Diencephalon (tissue), 1 donor: ENCODE results near the gene AFDN. TPM values are rescaled to one million over a fixed set of nuclear protein-coding genes. Genes with fewer than 3 reads are reported as not detected.

ENCODE experiments used
- total RNA-seq: library from RNA; depleted of rRNA; stranded (reverse); fragments of >200 nt; gene quantifications from one replicate; pipeline ENCODE4 v1.2.3, GENCODE V29; 2014

The AFDN gene, protein sequence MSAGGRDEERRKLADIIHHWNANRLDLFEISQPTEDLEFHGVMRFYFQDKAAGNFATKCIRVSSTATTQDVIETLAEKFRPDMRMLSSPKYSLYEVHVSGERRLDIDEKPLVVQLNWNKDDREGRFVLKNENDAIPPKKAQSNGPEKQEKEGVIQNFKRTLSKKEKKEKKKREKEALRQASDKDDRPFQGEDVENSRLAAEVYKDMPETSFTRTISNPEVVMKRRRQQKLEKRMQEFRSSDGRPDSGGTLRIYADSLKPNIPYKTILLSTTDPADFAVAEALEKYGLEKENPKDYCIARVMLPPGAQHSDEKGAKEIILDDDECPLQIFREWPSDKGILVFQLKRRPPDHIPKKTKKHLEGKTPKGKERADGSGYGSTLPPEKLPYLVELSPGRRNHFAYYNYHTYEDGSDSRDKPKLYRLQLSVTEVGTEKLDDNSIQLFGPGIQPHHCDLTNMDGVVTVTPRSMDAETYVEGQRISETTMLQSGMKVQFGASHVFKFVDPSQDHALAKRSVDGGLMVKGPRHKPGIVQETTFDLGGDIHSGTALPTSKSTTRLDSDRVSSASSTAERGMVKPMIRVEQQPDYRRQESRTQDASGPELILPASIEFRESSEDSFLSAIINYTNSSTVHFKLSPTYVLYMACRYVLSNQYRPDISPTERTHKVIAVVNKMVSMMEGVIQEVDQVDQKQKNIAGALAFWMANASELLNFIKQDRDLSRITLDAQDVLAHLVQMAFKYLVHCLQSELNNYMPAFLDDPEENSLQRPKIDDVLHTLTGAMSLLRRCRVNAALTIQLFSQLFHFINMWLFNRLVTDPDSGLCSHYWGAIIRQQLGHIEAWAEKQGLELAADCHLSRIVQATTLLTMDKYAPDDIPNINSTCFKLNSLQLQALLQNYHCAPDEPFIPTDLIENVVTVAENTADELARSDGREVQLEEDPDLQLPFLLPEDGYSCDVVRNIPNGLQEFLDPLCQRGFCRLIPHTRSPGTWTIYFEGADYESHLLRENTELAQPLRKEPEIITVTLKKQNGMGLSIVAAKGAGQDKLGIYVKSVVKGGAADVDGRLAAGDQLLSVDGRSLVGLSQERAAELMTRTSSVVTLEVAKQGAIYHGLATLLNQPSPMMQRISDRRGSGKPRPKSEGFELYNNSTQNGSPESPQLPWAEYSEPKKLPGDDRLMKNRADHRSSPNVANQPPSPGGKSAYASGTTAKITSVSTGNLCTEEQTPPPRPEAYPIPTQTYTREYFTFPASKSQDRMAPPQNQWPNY (N-terminal part only)
- 194 TPM for total RNA-seq

DNA sequence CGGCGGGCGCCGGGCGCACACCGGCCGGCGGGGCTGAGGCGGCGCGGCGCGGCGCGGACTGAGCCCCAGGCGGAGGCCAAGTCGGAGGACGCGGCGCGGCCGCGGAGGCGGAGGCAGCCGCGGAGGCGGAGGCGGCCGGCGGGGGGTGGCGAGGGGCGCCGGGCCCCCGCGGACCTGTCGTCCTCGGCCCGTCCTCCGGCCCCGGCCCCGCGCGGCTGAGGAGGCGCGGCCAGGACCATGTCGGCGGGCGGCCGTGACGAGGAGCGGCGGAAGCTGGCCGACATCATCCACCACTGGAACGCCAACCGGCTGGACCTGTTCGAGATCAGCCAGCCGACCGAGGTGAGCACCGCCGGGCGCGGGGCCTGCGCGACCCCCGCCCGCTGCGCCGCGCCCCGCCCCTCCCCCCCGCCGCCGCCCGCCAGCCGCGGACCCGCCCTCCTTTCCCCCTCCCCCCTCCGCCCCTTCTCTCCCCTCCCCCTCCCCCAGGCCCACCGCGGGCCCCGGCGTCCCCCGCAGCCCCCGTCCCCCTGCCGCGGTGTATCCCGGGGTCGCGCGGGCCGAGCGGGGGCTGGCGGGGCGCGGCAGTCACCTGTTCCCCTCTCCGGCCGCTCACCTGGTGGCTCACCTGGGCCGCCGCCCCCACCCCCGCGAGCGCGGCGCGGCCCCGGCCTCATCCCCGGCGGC, at the start of gene AFDN:
Gene AFDN (plus strand): TSS at position 16 of the 687 bp plus-strand sequence. CDS start 222 bp downstream, at position 238.

DNA sequence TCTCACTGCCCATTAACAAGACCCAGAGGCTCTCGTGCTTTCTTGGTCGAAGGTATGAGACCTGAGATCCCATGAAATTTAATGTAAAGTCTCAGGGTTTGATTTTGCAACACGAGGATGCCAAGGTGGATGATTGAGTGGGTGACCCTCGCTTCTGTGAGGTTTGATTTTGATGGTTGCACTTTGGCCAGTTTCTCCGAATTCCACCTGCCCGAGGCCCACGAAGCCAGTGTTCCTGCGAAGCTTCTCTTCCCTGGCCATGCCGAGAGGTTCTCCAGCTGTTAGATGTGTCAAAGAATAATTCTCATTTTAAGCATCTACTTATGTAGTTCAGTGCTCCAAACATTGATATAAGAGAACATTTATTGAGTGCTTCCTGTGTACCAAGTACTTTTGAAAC, 170.9 kb downstream of the AFDN start, which contains the start of gene KIF25:
Gene KIF25 (plus strand): TSS at position 30 of the 400 bp plus-strand sequence. CDS start 31,915 bp downstream, outside the sequence.

Other genes starting within 250 kb of the AFDN start
- not detected for gene KIF25, start 170.8 kb downstream of the AFDN start, total RNA-seq